Measurements from ENCODE around the gene CARD9.

DNA sequence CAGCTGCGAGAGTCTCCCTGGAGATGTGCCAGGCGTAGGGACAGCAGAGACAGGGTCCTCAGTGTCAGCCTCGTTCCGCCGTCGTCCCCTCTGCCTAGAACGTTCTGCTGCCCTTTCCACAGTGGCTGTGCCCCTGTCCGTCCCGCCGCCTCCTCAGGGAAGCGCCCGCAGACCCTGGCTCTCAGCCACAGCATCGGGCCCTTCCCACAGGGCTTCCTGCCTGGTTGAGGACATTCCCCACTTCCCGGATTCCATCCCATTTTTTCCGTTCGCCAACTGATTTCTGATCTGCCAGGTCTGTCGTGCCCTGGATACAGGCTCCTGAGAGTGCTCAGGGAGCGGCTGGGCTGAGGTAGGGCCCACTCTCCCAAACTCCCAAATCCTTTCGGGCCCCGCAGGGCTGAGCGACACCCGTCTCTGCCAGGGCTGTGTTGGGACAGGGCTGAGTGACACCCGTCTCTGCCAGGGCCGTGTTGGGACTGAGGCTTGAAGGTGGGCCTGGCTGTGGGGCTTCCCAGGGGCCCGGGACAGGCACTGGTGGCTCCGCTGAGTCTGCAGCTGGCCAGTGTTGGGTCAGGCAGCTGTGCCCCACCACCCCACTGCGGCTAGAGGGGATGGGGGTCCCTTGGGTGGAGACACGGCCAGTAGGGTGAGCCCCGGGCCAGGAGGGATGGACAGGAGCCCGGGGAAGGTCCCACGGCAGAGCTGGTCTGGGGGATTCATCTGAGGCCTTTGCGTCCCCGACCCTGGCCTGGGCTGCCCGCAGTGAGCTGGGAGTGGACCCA is 25.8 kb downstream of the CARD9 start:
- TF ChIP-seq POLR2A (IDR thresholded peaks at IDR 0.05) (no peak), POLR2AphosphoS5 (IDR thresholded peaks at IDR 0.05) (no peak), EP300 (IDR thresholded peaks at IDR 0.05) (no peak)
- TF ChIP-seq, protein P1, sequence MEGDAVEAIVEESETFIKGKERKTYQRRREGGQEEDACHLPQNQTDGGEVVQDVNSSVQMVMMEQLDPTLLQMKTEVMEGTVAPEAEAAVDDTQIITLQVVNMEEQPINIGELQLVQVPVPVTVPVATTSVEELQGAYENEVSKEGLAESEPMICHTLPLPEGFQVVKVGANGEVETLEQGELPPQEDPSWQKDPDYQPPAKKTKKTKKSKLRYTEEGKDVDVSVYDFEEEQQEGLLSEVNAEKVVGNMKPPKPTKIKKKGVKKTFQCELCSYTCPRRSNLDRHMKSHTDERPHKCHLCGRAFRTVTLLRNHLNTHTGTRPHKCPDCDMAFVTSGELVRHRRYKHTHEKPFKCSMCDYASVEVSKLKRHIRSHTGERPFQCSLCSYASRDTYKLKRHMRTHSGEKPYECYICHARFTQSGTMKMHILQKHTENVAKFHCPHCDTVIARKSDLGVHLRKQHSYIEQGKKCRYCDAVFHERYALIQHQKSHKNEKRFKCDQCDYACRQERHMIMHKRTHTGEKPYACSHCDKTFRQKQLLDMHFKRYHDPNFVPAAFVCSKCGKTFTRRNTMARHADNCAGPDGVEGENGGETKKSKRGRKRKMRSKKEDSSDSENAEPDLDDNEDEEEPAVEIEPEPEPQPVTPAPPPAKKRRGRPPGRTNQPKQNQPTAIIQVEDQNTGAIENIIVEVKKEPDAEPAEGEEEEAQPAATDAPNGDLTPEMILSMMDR (IDR thresholded peaks at IDR 0.05) = no peak

All from suprapubic skin (tissue), 4 donors.